RCC 7860 (cell line): ENCODE results near the gene DYNLRB2.

Experiments
- DNase-seq: peaks from one replicate; pipeline ENCODE4 v3.0.0-alpha.2; 2015; ENCODE audit warnings: low spot score
- FAIRE-seq: peaks from 2 replicates; lab custom pipeline; 2012; peaks lifted over from hg19 to GRCh38; lab: Jason Lieb, UNC

Gene DYNLRB2

DNA sequence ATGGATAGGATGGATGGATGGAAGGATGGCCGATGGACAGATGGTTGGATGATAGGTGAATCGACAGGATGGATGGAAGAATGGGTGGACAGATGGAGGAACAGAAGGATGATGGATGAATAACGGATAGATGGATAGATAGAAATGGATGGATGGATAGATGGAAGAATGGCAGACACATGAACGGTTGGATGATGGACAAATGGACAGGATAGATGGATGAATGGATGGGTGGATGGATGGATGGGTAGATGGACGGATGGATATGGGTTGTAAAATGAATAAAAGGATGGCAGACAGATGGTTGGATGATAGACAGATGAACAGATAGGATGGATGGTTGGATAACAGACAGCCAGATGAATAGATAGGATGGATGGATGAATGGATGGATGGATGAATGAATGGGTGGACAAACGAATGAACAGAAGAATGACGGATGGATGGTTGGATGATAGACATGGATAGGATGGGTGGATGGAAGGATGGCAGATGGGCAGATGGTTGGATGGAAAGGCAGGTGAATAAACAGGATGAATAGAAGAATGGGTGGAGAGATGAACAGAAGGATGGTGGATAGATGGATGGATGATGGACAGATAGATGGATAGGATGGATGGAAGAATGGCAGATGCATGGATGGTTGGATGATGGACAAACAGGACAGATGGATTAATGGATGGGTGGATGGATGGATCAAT lies 55.9 kb downstream of the DYNLRB2 start:
- DNase-seq (no peak), FAIRE-seq (no peak)

DNA sequence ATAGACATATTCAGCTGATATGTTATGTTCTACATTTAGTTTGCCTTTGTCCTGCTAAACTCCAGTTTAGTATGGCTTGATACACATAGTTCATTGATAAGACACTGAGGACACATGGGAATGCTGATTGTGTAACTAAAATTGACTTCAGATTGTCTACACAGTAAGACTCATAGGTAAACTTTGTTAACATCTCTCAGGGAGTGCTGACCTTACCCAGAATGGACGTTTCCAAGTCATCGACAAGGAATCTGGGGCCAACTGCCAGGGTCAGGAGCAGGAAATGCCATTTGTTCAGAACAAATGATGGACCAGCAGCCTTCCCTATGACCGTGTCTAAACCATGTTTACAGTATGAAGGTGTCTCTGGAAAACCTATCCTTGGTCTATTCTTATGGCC lies 58.7 kb downstream of the DYNLRB2 start:
- FAIRE-seq, result no peak
- DNase-seq, result no peak
